ENCODE measurements around the gene SPTBN1.

GRCh38 chr2:54419855-54420523, 36.1 kb upstream of the SPTBN1 start:
- TF ChIP-seq POLR2AphosphoS5 (IDR thresholded peaks at IDR 0.05; ENCODE audit: borderline replicate concordance, low read depth, low read length) (no peak), EZH2 (IDR thresholded peaks at IDR 0.05) (no peak)
